Activated naive CD4-positive, alpha-beta T cell treated with anti-CD3 and anti-CD28 coated beads, Interleukin-2, amount 50 U/mL, for 16 hours (primary cell): ENCODE data around the gene ASH1L.
"Not testable (repeated sequence)": the region's sequence is repeated elsewhere in the genome, so short reads cannot be mapped to it uniquely, and the experiment has no call there.

ENCODE experiments used
- DNase-seq: peaks from one replicate; pipeline ENCODE4 v3.0.0-alpha.2; 2020

ASH1L gene

GRCh38 chr1:155488419-155488818, 74.2 kb downstream of the ASH1L start:
- DNase-seq, result not testable (repeated sequence)

- no peak for DNase-seq
Measured at GRCh38 chr1:155487541-155487940, 75.1 kb downstream of the ASH1L start.

GRCh38 chr1:155486952-155487351, 75.7 kb downstream of the ASH1L start:
- not testable (repeated sequence) for DNase-seq

GRCh38 chr1:155485945-155486344, 76.7 kb downstream of the ASH1L start:
- DNase-seq, result no peak

- DNase-seq, result no peak
Measured at GRCh38 chr1:155485222-155485621, 77.4 kb downstream of the ASH1L start.

- DNase-seq, result no peak
Measured at GRCh38 chr1:155481741-155482241, 80.8 kb downstream of the ASH1L start.

GRCh38 chr1:155479205-155479604, 83.4 kb downstream of the ASH1L start:
- no peak for DNase-seq

- DNase-seq, result no peak
Measured at GRCh38 chr1:155478270-155478852, 84.2 kb downstream of the ASH1L start.

GRCh38 chr1:155474146-155474545, 88.5 kb downstream of the ASH1L start:
- no peak for DNase-seq

GRCh38 chr1:155473151-155473821, 89.3 kb downstream of the ASH1L start:
- DNase-seq, result no peak

- DNase-seq, result no peak
Measured at GRCh38 chr1:155472491-155473083, 90.0 kb downstream of the ASH1L start.

- no peak for DNase-seq
Measured at GRCh38 chr1:155471891-155472290, 90.7 kb downstream of the ASH1L start.

- no peak for DNase-seq
Measured at GRCh38 chr1:155471026-155471425, 91.6 kb downstream of the ASH1L start.

- no peak for DNase-seq
Measured at GRCh38 chr1:155466996-155467395, 95.6 kb downstream of the ASH1L start.

GRCh38 chr1:155466617-155466972, 96.0 kb downstream of the ASH1L start:
- DNase-seq, result no peak

- DNase-seq, result no peak
Measured at GRCh38 chr1:155463865-155464650, 98.5 kb downstream of the ASH1L start.

- no peak for DNase-seq
Measured at GRCh38 chr1:155458111-155458510, 104.5 kb downstream of the ASH1L start.

GRCh38 chr1:155457266-155457665, 105.3 kb downstream of the ASH1L start:
- DNase-seq, result no peak

- DNase-seq, result no peak
Measured at GRCh38 chr1:155455588-155456195, 106.9 kb downstream of the ASH1L start.

- DNase-seq, result no peak
Measured at GRCh38 chr1:155454096-155454495, 108.5 kb downstream of the ASH1L start.

- DNase-seq, result no peak
Measured at GRCh38 chr1:155453141-155453540, 109.5 kb downstream of the ASH1L start.

- DNase-seq, result no peak
Measured at GRCh38 chr1:155451199-155451598, 111.4 kb downstream of the ASH1L start.

- DNase-seq, result not testable (repeated sequence)
Measured at GRCh38 chr1:155442431-155442830, 120.2 kb downstream of the ASH1L start.
